ENCODE results near the gene SLC17A1. TPM values are rescaled to one million over a fixed set of nuclear protein-coding genes. Genes with fewer than 3 reads are reported as not detected.

Gene SLC17A1
- total RNA-seq, 1 donor, result not detected

DNA sequence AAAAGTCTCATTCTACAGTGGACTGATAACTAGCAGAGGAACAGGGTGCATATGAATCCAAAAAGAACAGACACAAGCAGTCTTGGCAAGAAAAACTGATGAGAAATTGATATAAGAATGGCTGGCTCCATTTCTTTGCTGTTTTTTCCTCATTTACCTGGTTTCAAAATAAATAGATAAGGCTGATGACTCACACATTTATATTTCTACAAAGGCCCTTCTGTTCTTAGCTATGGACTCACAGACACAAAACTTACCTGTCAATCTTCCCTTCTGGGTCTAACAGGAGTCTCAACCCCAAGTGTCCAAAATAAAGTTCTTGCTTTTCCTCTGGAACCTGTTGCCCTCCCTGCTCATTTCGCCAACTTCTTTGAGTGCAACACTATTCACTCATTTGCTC, 76.4 kb downstream of the SLC17A1 start:
- Histone ChIP-seq H3K79me2 (ENCODE audit: insufficient read depth, low read length) (no peaks in the 10 kb centered on the region), H2AFZ (ENCODE audit: low read length) (no peak overlapping the region), H3K4me2 (ENCODE audit: insufficient read depth, low read length) (no peak overlapping the region), H3K27ac (ENCODE audit: low read depth, low read length) (no peak overlapping the region), H3K36me3 (ENCODE audit: insufficient read depth, low read length) (no peaks in the 10 kb centered on the region), H4K20me1 (ENCODE audit: insufficient read depth, low read length) (no peaks in the 10 kb centered on the region), H3K4me1 (ENCODE audit: insufficient read depth, low read length) (no peaks in the 10 kb centered on the region), H3K27me3 (ENCODE audit: insufficient read depth, low read length) (no peaks in the 10 kb centered on the region), H3K4me3 (ENCODE audit: insufficient read depth, low read length) (no peak overlapping the region), H3K9me3 (ENCODE audit: low read depth, low read length) (no peaks in the 10 kb centered on the region)
- no peak for DNase-seq (ENCODE audit: insufficient read length, low spot score, missing footprints)
- TF ChIP-seq, protein P1, sequence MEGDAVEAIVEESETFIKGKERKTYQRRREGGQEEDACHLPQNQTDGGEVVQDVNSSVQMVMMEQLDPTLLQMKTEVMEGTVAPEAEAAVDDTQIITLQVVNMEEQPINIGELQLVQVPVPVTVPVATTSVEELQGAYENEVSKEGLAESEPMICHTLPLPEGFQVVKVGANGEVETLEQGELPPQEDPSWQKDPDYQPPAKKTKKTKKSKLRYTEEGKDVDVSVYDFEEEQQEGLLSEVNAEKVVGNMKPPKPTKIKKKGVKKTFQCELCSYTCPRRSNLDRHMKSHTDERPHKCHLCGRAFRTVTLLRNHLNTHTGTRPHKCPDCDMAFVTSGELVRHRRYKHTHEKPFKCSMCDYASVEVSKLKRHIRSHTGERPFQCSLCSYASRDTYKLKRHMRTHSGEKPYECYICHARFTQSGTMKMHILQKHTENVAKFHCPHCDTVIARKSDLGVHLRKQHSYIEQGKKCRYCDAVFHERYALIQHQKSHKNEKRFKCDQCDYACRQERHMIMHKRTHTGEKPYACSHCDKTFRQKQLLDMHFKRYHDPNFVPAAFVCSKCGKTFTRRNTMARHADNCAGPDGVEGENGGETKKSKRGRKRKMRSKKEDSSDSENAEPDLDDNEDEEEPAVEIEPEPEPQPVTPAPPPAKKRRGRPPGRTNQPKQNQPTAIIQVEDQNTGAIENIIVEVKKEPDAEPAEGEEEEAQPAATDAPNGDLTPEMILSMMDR (IDR thresholded peaks at IDR 0.05; ENCODE audit: extremely low read depth, low read depth, low read length), result no peak

DNA sequence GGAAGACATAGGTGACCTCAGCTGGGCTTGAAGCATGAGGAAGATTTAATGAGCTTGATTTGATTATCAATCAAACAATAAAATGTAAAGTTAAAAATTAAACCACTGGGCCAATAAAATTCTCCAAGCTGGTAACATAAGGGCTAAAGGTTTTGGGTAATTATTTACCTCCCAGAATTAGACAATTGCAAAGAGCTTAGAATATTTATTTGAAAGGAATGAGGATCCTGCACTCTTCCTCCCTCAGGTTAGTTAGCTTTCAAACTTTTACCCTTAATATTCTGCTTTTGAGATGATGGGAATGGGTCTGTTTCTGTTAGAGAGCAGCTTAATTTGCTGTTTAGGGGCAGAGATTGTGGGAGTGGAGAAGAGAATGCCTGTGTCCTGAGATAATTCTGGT, 77.3 kb downstream of the SLC17A1 start, which contains the start of gene SLC17A4:
SLC17A4 (plus strand) TSS at position 208 of the 400 bp plus-strand sequence. CDS start 7,221 bp downstream, outside the sequence.
- TF ChIP-seq, protein P1 (IDR thresholded peaks at IDR 0.05; ENCODE audit: extremely low read depth, low read depth, low read length), result no peak
- no peak within 1 kb of the TSS for H2AFZ ChIP-seq (ENCODE audit: low read length)
- H3K27me3 ChIP-seq (ENCODE audit: insufficient read depth, low read length), result no peaks in the 10 kb centered on the region
- no peak within 1 kb of the TSS for H3K27ac ChIP-seq (ENCODE audit: low read depth, low read length)
- no peaks in the 10 kb centered on the region for H3K9me3 ChIP-seq (ENCODE audit: low read depth, low read length)
- no peaks in the 10 kb centered on the region for H4K20me1 ChIP-seq (ENCODE audit: insufficient read depth, low read length)
- no peak for DNase-seq (ENCODE audit: insufficient read length, low spot score, missing footprints)
- H3K79me2 ChIP-seq (ENCODE audit: insufficient read depth, low read length), result no peaks in the 10 kb centered on the region
- H3K4me3 ChIP-seq (ENCODE audit: insufficient read depth, low read length), result no peak within 1 kb of the TSS
- no peaks in the 10 kb centered on the region for H3K4me1 ChIP-seq (ENCODE audit: insufficient read depth, low read length)
- H3K36me3 ChIP-seq (ENCODE audit: insufficient read depth, low read length), result no peaks in the 10 kb centered on the region
- no peak within 1 kb of the TSS for H3K4me2 ChIP-seq (ENCODE audit: insufficient read depth, low read length)

DNA sequence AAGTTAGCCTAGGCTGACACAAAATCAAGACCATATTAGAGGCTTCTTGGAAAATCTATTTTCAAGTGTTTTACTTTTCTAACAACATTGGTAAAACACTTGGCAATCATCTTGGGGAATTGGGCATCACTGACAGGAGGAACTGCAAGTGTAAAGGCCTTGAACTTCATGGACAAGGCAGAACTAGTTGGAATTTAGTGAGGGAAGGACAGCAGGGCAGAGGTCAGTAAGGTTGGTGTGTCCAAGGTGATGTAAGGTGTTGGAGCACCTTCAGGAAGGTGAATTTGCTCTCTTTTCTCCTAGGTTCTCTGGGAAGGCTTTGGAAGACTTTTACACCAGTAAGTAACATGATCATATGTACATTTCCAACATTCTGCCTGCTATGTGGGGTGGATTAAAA, 78.8 kb downstream of the SLC17A1 start:
- H3K27ac ChIP-seq (ENCODE audit: low read depth, low read length), result no peak overlapping the region

DNA sequence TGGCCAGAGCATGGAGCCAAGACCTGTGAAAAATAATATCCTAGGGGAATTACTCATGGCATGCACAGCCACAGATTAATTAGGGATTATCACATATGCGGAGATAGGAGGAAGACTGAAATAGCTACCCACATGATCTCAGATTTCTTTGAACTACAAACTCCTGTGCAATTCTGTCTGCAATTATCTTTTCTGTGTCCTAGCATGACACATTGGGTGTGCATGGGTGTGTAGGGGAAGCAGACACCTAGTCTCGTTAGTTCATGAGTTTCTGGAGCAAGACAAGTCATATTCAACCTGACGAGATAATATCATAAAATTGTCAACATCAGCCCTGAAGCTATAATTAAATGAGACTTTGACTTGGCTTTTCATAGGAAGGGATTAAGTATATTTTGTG, 80.9 kb downstream of the SLC17A1 start:
- Histone ChIP-seq H2AFZ (ENCODE audit: low read length) (no peak overlapping the region), H3K4me3 (ENCODE audit: insufficient read depth, low read length) (no peak overlapping the region), H3K27ac (ENCODE audit: low read depth, low read length) (no peak overlapping the region), H3K9me3 (ENCODE audit: low read depth, low read length) (no peaks in the 10 kb centered on the region), H3K36me3 (ENCODE audit: insufficient read depth, low read length) (no peaks in the 10 kb centered on the region), H4K20me1 (ENCODE audit: insufficient read depth, low read length) (no peaks in the 10 kb centered on the region), H3K4me1 (ENCODE audit: insufficient read depth, low read length) (no peaks in the 10 kb centered on the region), H3K27me3 (ENCODE audit: insufficient read depth, low read length) (no peaks in the 10 kb centered on the region), H3K4me2 (ENCODE audit: insufficient read depth, low read length) (no peak overlapping the region), H3K79me2 (ENCODE audit: insufficient read depth, low read length) (no peaks in the 10 kb centered on the region)
- TF ChIP-seq, protein P1 (IDR thresholded peaks at IDR 0.05; ENCODE audit: extremely low read depth, low read depth, low read length), result no peak
- DNase-seq (ENCODE audit: insufficient read length, low spot score, missing footprints), result no peak

More for the DNA sequence above, 78.8 kb downstream of the SLC17A1 start:
- Histone ChIP-seq H3K9me3 (ENCODE audit: low read depth, low read length) (no peaks in the 10 kb centered on the region), H3K27me3 (ENCODE audit: insufficient read depth, low read length) (no peaks in the 10 kb centered on the region), H2AFZ (ENCODE audit: low read length) (no peak overlapping the region), H3K36me3 (ENCODE audit: insufficient read depth, low read length) (no peaks in the 10 kb centered on the region), H3K79me2 (ENCODE audit: insufficient read depth, low read length) (no peaks in the 10 kb centered on the region), H3K4me3 (ENCODE audit: insufficient read depth, low read length) (no peak overlapping the region), H4K20me1 (ENCODE audit: insufficient read depth, low read length) (no peaks in the 10 kb centered on the region), H3K4me1 (ENCODE audit: insufficient read depth, low read length) (no peaks in the 10 kb centered on the region), H3K4me2 (ENCODE audit: insufficient read depth, low read length) (no peak overlapping the region)
- TF ChIP-seq, protein P1 (IDR thresholded peaks at IDR 0.05; ENCODE audit: extremely low read depth, low read depth, low read length), result no peak
- no peak for DNase-seq (ENCODE audit: insufficient read length, low spot score, missing footprints)
